Measurements from ENCODE around the gene C1GALT1C1. TPM values are rescaled to one million over a fixed set of nuclear protein-coding genes. Genes with fewer than 3 reads are reported as not detected.
"Not testable (repeated sequence)": the region's sequence is repeated elsewhere in the genome, so short reads cannot be mapped to it uniquely, and the experiment has no call there.

Gene C1GALT1C1
- total RNA-seq, 4 donors from 2014 or later, result 13.8 to 30.6 (median 18.9) TPM

GRCh38 chrX:120671963-120672362 lies 42.1 kb upstream of the C1GALT1C1 start:
- intact Hi-C loops (cut with DNase I), result no loop called here
- peak overlapping the region; percentile 39 to 81 (median 58) for H3K27ac ChIP-seq
- no peaks in the 10 kb centered on the region for H3K27me3 ChIP-seq
- DNase-seq, result no peak
- H3K4me3 ChIP-seq, result no peak overlapping the region
- peaks cover 0 to 21% (median 0%) of the 10 kb centered on the region in 3 donors for H3K4me1 ChIP-seq
- H3K9me3 ChIP-seq, result no peaks in the 10 kb centered on the region
- TF ChIP-seq CTCF (IDR thresholded peaks at IDR 0.05), result no peak
- TF ChIP-seq POLR2A (IDR thresholded peaks at IDR 0.05), result no peak
- no peaks in the 10 kb centered on the region for H3K36me3 ChIP-seq

- intact Hi-C loops (cut with DNase I), result no loop called here
- no peaks in the 10 kb centered on the region for H3K36me3 ChIP-seq
- H3K4me1 ChIP-seq, result peaks cover 0 to 18% (median 0%) of the 10 kb centered on the region in 3 donors
- H3K27me3 ChIP-seq, result no peaks in the 10 kb centered on the region
- no peak overlapping the region for H3K4me3 ChIP-seq
- no peak for DNase-seq
- no peak overlapping the region for H3K27ac ChIP-seq
- H3K9me3 ChIP-seq, result no peaks in the 10 kb centered on the region
- TF ChIP-seq CTCF (IDR thresholded peaks at IDR 0.05), result no peak
- TF ChIP-seq POLR2A (IDR thresholded peaks at IDR 0.05), result no peak
Measured at GRCh38 chrX:120668357-120668756, 38.5 kb upstream of the C1GALT1C1 start.

GRCh38 chrX:120664535-120664934 lies 34.7 kb upstream of the C1GALT1C1 start:
- H3K36me3 ChIP-seq; H3K27ac ChIP-seq; H3K27me3 ChIP-seq; DNase-seq; intact Hi-C loops (cut with DNase I); H3K9me3 ChIP-seq; H3K4me3 ChIP-seq: not testable (repeated sequence)
- H3K4me1 ChIP-seq, result peaks cover 0 to 18% (median 0%) of the 10 kb centered on the region in 3 donors
- 86 to 87% methylated on average over 4 of the region's 4 CpGs for WGBS, 2 donors

- intact Hi-C loops (cut with DNase I), result no loop called here
Measured at GRCh38 chrX:120664081-120664480, 34.2 kb upstream of the C1GALT1C1 start.

GRCh38 chrX:120662662-120663061 lies 32.8 kb upstream of the C1GALT1C1 start:
- no peak for TF ChIP-seq CTCF (IDR thresholded peaks at IDR 0.05)
- TF ChIP-seq POLR2A (IDR thresholded peaks at IDR 0.05), result no peak
- H3K36me3 ChIP-seq, result no peaks in the 10 kb centered on the region
- peaks cover 0 to 18% (median 0%) of the 10 kb centered on the region in 3 donors for H3K4me1 ChIP-seq
- intact Hi-C loops (cut with DNase I), result no loop called here
- H3K9me3 ChIP-seq, result no peaks in the 10 kb centered on the region
- DNase-seq, result no peak
- H3K27ac ChIP-seq, result peak overlapping the region in 2 of 4 donors; percentile 20 to 77
- WGBS, 2 donors, result 44 to 82% methylated on average over 2 to 5 of the region's 5 CpGs
- H3K27me3 ChIP-seq, result no peaks in the 10 kb centered on the region
- H3K4me3 ChIP-seq, result no peak overlapping the region

More at GRCh38 chrX:120664081-120664480, 34.2 kb upstream of the C1GALT1C1 start:
- TF ChIP-seq POLR2A (IDR thresholded peaks at IDR 0.05) (no peak), CTCF (IDR thresholded peaks at IDR 0.05) (peak in 3 of 6 experiments; percentile 11 to 38 (median 20))
- no peak overlapping the region for H3K27ac ChIP-seq
- no peak for DNase-seq
- H3K27me3 ChIP-seq, result no peaks in the 10 kb centered on the region
- WGBS, 2 donors, result 22 to 30% methylated on average over 1 of the region's 1 CpG
- H3K36me3 ChIP-seq, result no peaks in the 10 kb centered on the region
- H3K4me1 ChIP-seq, result peaks cover 0 to 18% (median 0%) of the 10 kb centered on the region in 3 donors
- no peak overlapping the region for H3K4me3 ChIP-seq
- no peaks in the 10 kb centered on the region for H3K9me3 ChIP-seq

GRCh38 chrX:120660637-120661036 lies 30.8 kb upstream of the C1GALT1C1 start:
- H3K9me3 ChIP-seq, result no peaks in the 10 kb centered on the region
- H3K27me3 ChIP-seq, result no peaks in the 10 kb centered on the region
- no peak for DNase-seq
- intact Hi-C loops (cut with DNase I), result no loop called here
- H3K27ac ChIP-seq, result peak overlapping the region in 2 of 4 donors; percentile 31 to 77
- no peak overlapping the region for H3K4me3 ChIP-seq
- H3K4me1 ChIP-seq, result peaks cover 0 to 18% (median 0%) of the 10 kb centered on the region in 3 donors
- WGBS, 2 donors, result 17 to 51% methylated on average over 1 to 6 of the region's 6 CpGs
- H3K36me3 ChIP-seq, result no peaks in the 10 kb centered on the region
- TF ChIP-seq POLR2A (IDR thresholded peaks at IDR 0.05) (no peak), CTCF (IDR thresholded peaks at IDR 0.05) (no peak)
